Right lobe of liver (tissue), 6 donors: ENCODE data around the gene DSCAM. TPM values are rescaled to one million over a fixed set of nuclear protein-coding genes. Genes with fewer than 3 reads are reported as not detected.
"Not testable (repeated sequence)": the region's sequence is repeated elsewhere in the genome, so short reads cannot be mapped to it uniquely, and the experiment has no call there.

Experiments used
- ATAC-seq, 4 donors: fragments of 200-7000 bp; cut with Tn5 transposase; one replicate each; pipeline ENCODE4 v1.9.1; 2020; ENCODE audit warnings: mild to moderate bottlenecking in 4 of 4, moderate library complexity in 4 of 4
- DNase-seq, 3 donors: peaks; one replicate each; pipeline ENCODE4 v3.0.0-alpha.2; 2020
- H3K27ac ChIP-seq, 3 donors: fragments of 200-600 bp; one replicate each; pipeline ENCODE4 v1.8.0; 2022
- H3K27me3 ChIP-seq, 2 donors: fragments of 200-600 bp; one replicate each; pipeline ENCODE4 v1.8.0; 2022
- H3K36me3 ChIP-seq, 4 donors: fragments of 200-600 bp; sonication (generic) in 1 of 4; one replicate each; pipeline versions ENCODE4 v1.5.1 to v1.8.0; 2017 to 2022; ENCODE audit warnings: control low read depth in 1 of 4
- H3K4me1 ChIP-seq, 4 donors: fragments of 200-600 bp; sonication (generic) in 1 of 4; one replicate each; pipeline versions ENCODE4 v1.5.1 to v1.8.0; 2017 to 2022; ENCODE audit warnings: control low read depth in 1 of 4
- H3K4me3 ChIP-seq, 3 donors: fragments of 200-600 bp; one replicate each; pipeline ENCODE4 v1.8.0; 2022
- H3K9me3 ChIP-seq, 4 donors: fragments of 200-600 bp; sonication (generic) in 1 of 4; one replicate each; pipeline versions ENCODE4 v1.5.1 to v1.8.0; 2017 to 2022; ENCODE audit warnings: control low read depth in 1 of 4
- POLR2A ChIP-seq: fragments of 450-650 bp; IDR thresholded peaks from one replicate; pipeline ENCODE4 v1.6.1; 2017; ENCODE audit warnings: antibody characterized with exemption, mild to moderate bottlenecking
- WGBS: methylation state at CpG from one replicate; pipeline ENCODE4 v1.1.6; 2018; ENCODE audit warnings: low coverage, low lambda C conversion rate; ENCODE audit not compliant: insufficient coverage; ENCODE audit errors: missing lambda C conversion rate; 5-methylcytosine and 5-hydroxymethylcytosine counted together
- intact Hi-C, 2 donors: fragments of 100-400 bp; cut with DNase I; formaldehyde crosslinking; loops; one replicate each; pipeline versions ENCODE4 v1.11.2 to v1.14.1; 2022
- total RNA-seq, 6 experiments: library from RNA; depleted of rRNA in 2 of 6; stranded (reverse); fragments of >200 nt in 2 of 6; fragmentation: NEBNext Ultra II Directional in 3 of 6; extraction: Animal tissue kit (Norgen Biotek cat#: 25700) in 3 of 6; gene quantifications; one replicate each; pipeline versions ENCODE4 v1.1.0 to v1.2.4, GENCODE V29; 2016 to 2023
- TF ChIP-seq, protein P1 (sequence below), 4 donors: fragments of 200-600 bp in 3 of 4; fragments of 450-650 bp in 1 of 4; IDR thresholded peaks; one replicate each; pipeline versions ENCODE4 v1.5.1 to v1.8.0; 2016 to 2022; ENCODE audit warnings: antibody characterized with exemption in 4 of 4, mild to moderate bottlenecking in 2 of 4
- donor health status: DM: no; HTN: yes; CAD: no.
- donor health status: DM: no; HTN: no; CAD: no.
- donor health status: DM: no; HTN: no; CAD: no.
- donor health status: DM: no; HTN: yes; CAD: no.
- donor health status: DM: no; HTN: yes; CAD: no.

Gene DSCAM
- total RNA-seq, 6 experiments from 2014 or later, result 0.04 to 0.16 (median 0.06) TPM; not detected in 2

DNA sequence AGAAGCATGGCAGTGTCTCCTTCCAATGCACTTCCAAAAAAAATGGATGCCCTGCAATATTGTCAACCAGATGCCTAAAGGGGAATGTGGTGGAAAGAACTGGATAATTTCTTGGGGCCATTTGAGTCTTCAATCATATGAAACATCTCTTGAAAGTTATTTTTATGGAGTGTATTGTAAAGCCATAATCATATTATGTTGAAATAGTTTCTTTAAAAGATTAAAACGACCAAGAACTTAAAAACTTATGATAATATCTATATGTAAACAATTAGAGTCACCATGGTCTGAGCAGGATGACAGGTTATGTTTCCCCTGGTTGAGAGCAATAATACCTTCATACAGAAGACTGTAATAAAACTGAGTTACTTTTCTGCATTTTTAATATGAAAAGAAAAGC lies 522.6 kb downstream of the DSCAM start:
- H3K4me1 ChIP-seq, result no peaks in the 10 kb centered on the region
- H3K4me3 ChIP-seq, result no peak overlapping the region
- no peak for ATAC-seq
- no peaks in the 10 kb centered on the region for H3K27me3 ChIP-seq
- WGBS, result 3% methylated on average over 1 of the region's 1 CpG
- H3K27ac ChIP-seq, result no peak overlapping the region
- TF ChIP-seq, protein P1, sequence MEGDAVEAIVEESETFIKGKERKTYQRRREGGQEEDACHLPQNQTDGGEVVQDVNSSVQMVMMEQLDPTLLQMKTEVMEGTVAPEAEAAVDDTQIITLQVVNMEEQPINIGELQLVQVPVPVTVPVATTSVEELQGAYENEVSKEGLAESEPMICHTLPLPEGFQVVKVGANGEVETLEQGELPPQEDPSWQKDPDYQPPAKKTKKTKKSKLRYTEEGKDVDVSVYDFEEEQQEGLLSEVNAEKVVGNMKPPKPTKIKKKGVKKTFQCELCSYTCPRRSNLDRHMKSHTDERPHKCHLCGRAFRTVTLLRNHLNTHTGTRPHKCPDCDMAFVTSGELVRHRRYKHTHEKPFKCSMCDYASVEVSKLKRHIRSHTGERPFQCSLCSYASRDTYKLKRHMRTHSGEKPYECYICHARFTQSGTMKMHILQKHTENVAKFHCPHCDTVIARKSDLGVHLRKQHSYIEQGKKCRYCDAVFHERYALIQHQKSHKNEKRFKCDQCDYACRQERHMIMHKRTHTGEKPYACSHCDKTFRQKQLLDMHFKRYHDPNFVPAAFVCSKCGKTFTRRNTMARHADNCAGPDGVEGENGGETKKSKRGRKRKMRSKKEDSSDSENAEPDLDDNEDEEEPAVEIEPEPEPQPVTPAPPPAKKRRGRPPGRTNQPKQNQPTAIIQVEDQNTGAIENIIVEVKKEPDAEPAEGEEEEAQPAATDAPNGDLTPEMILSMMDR (IDR thresholded peaks at IDR 0.05), result no peak
- no peak for TF ChIP-seq POLR2A
- H3K9me3 ChIP-seq, result peaks cover 0 to 3% (median 0%) of the 10 kb centered on the region in 4 donors
- intact Hi-C loops, result no loop called here
- H3K36me3 ChIP-seq, result no peaks in the 10 kb centered on the region
- DNase-seq, result no peak

DNA sequence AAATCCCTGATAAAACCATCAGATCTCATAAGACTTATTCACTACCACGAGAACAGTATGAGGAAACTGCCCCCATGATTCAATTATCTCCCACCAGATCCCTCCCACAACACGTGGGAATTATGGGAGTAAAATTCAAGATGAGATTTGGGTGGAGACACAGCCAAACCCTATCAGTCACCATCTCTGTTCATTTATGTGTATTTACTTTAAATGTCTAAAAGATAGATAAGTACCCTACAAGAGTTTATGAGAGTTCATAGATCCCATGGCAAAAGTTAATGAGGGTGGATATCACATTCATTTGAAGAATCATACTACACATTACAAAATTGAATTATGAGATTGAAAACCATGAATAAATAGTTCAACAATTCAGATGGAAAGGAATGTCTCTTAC lies 526.2 kb downstream of the DSCAM start:
- 27% methylated on average over 2 of the region's 2 CpGs for WGBS
- H3K4me3 ChIP-seq, ATAC-seq, H3K27ac ChIP-seq, intact Hi-C loops, DNase-seq, H3K27me3 ChIP-seq, H3K4me1 ChIP-seq, H3K9me3 ChIP-seq, H3K36me3 ChIP-seq: not testable (repeated sequence)

DNA sequence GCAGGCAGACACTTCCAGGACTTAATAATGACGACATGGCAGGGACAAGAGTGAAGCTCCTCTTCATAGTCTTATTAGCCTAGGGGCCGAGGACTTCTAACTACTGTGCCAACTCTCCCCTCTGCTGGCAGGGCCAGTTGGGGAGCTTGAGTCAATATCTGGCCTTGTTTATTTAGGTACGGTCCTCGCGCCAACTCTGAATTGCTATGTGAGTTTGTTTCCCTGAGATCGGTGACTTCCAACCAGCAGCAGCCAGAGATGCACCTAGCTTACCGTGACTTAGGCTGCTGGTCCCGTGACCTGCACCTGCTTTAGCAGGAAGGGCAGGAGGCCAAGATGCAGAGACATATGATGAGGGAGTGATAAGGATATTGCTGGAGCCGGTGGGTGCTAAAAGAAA lies 528.6 kb downstream of the DSCAM start:
- WGBS, result 74% methylated on average over 5 of the region's 9 CpGs
- no peak overlapping the region for H3K27ac ChIP-seq
- intact Hi-C loops, result no loop called here

DNA sequence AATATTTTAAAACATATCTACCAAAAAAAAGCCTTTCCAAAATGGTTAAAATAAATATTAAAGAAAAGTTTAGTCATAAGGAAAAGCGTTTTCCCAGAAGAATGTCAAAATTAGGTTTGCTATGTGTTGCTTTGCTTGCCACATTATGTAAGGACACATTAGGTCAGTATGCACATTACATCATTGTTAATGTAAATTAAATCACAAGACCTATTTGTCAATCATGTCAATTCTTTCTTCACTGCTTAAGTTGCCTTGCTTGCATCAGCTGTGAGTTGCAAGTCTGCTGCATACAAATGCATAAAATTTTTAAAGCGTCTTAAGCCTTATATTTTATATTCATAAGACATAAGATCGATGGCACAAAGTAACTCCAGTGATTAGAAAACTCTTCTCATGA lies 530.9 kb downstream of the DSCAM start:
- DNase-seq (no peak), ATAC-seq (no peak)
- Histone ChIP-seq H3K4me3 (no peak overlapping the region), H3K9me3 (no peaks in the 10 kb centered on the region), H3K36me3 (no peaks in the 10 kb centered on the region), H3K27ac (no peak overlapping the region), H3K27me3 (no peaks in the 10 kb centered on the region), H3K4me1 (no peaks in the 10 kb centered on the region)
- intact Hi-C loops, result no loop called here
- WGBS, result 46% methylated on average over 3 of the region's 3 CpGs
- TF ChIP-seq, protein P1 (IDR thresholded peaks at IDR 0.05), result no peak
- no peak for TF ChIP-seq POLR2A

More for the DNA sequence above, 528.6 kb downstream of the DSCAM start:
- no peak overlapping the region for H3K4me3 ChIP-seq
- no peaks in the 10 kb centered on the region for H3K4me1 ChIP-seq
- no peaks in the 10 kb centered on the region for H3K36me3 ChIP-seq
- no peaks in the 10 kb centered on the region for H3K27me3 ChIP-seq
- H3K9me3 ChIP-seq, result no peaks in the 10 kb centered on the region
- DNase-seq, result no peak
- no peak for TF ChIP-seq POLR2A
- TF ChIP-seq, protein P1 (IDR thresholded peaks at IDR 0.05), result no peak
- no peak for ATAC-seq

DNA sequence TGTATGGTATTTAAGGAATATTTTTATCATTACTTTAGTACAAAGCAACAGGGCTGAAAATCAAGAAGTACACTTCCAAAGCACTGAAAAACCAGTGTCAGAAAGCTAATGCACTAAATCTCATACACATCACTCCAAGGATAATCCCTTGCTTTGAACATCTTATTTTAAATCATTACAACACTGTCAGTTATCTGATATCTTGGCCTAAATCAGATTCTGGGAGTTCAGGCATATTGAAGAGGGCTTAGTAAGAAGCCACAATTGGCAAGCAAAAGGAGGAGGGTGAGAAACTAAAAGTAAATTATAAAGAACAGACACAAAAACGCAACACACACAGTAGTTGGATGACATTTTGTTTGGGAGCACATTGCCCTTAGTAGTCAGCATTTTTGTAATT lies 531.3 kb downstream of the DSCAM start:
- no peak for ATAC-seq
- Histone ChIP-seq H3K9me3 (no peaks in the 10 kb centered on the region), H3K4me1 (no peaks in the 10 kb centered on the region), H3K27ac (no peak overlapping the region), H3K36me3 (no peaks in the 10 kb centered on the region), H3K4me3 (no peak overlapping the region), H3K27me3 (no peaks in the 10 kb centered on the region)
- TF ChIP-seq, protein P1 (IDR thresholded peaks at IDR 0.05), result no peak
- TF ChIP-seq POLR2A, result no peak
- no peak for DNase-seq
- 26% methylated on average over 1 of the region's 1 CpG for whole genome bisulfite sequencing
- intact Hi-C loops, result no loop called here
